Measurements from ENCODE around the gene FGF18. TPM values are rescaled to one million over a fixed set of nuclear protein-coding genes. Genes with fewer than 3 reads are reported as not detected.

Gene FGF18
- total RNA-seq, 1 experiment from 2014 or later = not detected

GRCh38 chr5:171470420-171470819 lies 51.0 kb downstream of the FGF18 start:
- DNase-seq (ENCODE audit: low spot score) = no peak

GRCh38 chr5:171474230-171474813 lies 54.9 kb downstream of the FGF18 start:
- no peak for DNase-seq (ENCODE audit: low spot score)

GRCh38 chr5:171475596-171475995 lies 56.1 kb downstream of the FGF18 start:
- no peak for DNase-seq (ENCODE audit: low spot score)

GRCh38 chr5:171476701-171477100 lies 57.3 kb downstream of the FGF18 start:
- no peak for DNase-seq (ENCODE audit: low spot score)

- DNase-seq (ENCODE audit: low spot score) = no peak
These were observed 57.7 kb downstream of the FGF18 start for GRCh38 chr5:171477101-171477500.

- no peak for DNase-seq (ENCODE audit: low spot score)
These were observed 58.2 kb downstream of the FGF18 start for GRCh38 chr5:171477666-171478065.

GRCh38 chr5:171478946-171479775 lies 59.7 kb downstream of the FGF18 start:
- DNase-seq (ENCODE audit: low spot score) = no peak

GRCh38 chr5:171479776-171480125 lies 60.3 kb downstream of the FGF18 start:
- DNase-seq (ENCODE audit: low spot score) = no peak

GRCh38 chr5:171480239-171480638 lies 60.8 kb downstream of the FGF18 start:
- DNase-seq (ENCODE audit: low spot score) = no peak

GRCh38 chr5:171481571-171482433 lies 62.4 kb downstream of the FGF18 start:
- no peak for DNase-seq (ENCODE audit: low spot score)

GRCh38 chr5:171482434-171482730 lies 62.9 kb downstream of the FGF18 start:
- no peak for DNase-seq (ENCODE audit: low spot score)

- no peak for DNase-seq (ENCODE audit: low spot score)
These were observed 64.2 kb downstream of the FGF18 start for GRCh38 chr5:171483551-171484135.

GRCh38 chr5:171484460-171484899 lies 65.0 kb downstream of the FGF18 start:
- DNase-seq (ENCODE audit: low spot score) = no peak

- DNase-seq (ENCODE audit: low spot score) = no peak
These were observed 66.2 kb downstream of the FGF18 start for GRCh38 chr5:171485668-171486067.

GRCh38 chr5:171486613-171487012 lies 67.2 kb downstream of the FGF18 start:
- DNase-seq (ENCODE audit: low spot score) = no peak

GRCh38 chr5:171488876-171489275 lies 69.4 kb downstream of the FGF18 start:
- DNase-seq (ENCODE audit: low spot score) = no peak

- no peak for DNase-seq (ENCODE audit: low spot score)
These were observed 73.3 kb downstream of the FGF18 start for GRCh38 chr5:171492781-171493180.

- DNase-seq (ENCODE audit: low spot score) = no peak
These were observed 74.4 kb downstream of the FGF18 start for GRCh38 chr5:171493646-171494393.

GRCh38 chr5:171494452-171495121 lies 75.1 kb downstream of the FGF18 start:
- peak; percentile 69 for DNase-seq (ENCODE audit: low spot score)

- DNase-seq (ENCODE audit: low spot score) = peak; percentile 66
These were observed 75.8 kb downstream of the FGF18 start for GRCh38 chr5:171495122-171495700.

- no peak for DNase-seq (ENCODE audit: low spot score)
These were observed 77.0 kb downstream of the FGF18 start for GRCh38 chr5:171496456-171496855.
